ENCODE measurements around the gene IFNA17. TPM values are rescaled to one million over a fixed set of nuclear protein-coding genes. Genes with fewer than 3 reads are reported as not detected.

IFNA17 gene
- total RNA-seq = not detected

DNA sequence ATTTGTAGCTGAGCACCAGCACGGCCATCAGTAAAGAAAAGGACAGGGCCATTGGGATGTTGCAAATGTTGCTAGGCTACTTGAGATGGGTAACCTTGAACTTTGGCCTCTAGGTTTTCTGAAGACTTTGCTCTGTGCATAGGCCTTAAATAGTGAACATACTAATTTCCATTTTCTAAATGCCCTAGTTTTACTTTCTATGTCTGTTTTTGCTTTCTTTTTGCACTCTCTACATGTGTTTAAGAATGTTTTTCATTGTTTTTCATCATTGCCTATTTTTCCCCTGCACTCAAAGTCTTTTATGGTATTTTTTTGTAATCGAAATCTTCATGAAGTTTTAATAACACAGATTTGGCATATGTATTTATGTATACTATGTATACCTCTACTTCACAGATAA lies at the start of gene IFNA17:
Gene IFNA17, minus strand, starts transcription at position 101 of the 400 bp plus-strand sequence. Its CDS starts 49 bp downstream, at position 52.
- H3K4me3 ChIP-seq = no peak within 1 kb of the TSS
- TF ChIP-seq, protein P1, sequence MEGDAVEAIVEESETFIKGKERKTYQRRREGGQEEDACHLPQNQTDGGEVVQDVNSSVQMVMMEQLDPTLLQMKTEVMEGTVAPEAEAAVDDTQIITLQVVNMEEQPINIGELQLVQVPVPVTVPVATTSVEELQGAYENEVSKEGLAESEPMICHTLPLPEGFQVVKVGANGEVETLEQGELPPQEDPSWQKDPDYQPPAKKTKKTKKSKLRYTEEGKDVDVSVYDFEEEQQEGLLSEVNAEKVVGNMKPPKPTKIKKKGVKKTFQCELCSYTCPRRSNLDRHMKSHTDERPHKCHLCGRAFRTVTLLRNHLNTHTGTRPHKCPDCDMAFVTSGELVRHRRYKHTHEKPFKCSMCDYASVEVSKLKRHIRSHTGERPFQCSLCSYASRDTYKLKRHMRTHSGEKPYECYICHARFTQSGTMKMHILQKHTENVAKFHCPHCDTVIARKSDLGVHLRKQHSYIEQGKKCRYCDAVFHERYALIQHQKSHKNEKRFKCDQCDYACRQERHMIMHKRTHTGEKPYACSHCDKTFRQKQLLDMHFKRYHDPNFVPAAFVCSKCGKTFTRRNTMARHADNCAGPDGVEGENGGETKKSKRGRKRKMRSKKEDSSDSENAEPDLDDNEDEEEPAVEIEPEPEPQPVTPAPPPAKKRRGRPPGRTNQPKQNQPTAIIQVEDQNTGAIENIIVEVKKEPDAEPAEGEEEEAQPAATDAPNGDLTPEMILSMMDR (IDR thresholded peaks at IDR 0.05) = no peak
- ATAC-seq (ENCODE audit: insufficient number of reproducible peaks, low FRiP score, low read depth) = no peak
- no peaks in the 10 kb centered on the region for H3K36me3 ChIP-seq
- no peak within 1 kb of the TSS for H3K27ac ChIP-seq
- no peaks in the 10 kb centered on the region for H3K9me3 ChIP-seq
- DNase-seq (ENCODE audit: low spot score) = no peak
- no peaks in the 10 kb centered on the region for H3K27me3 ChIP-seq (replicated peaks; ENCODE audit: insufficient read depth)
- no peaks in the 10 kb centered on the region for H3K4me1 ChIP-seq (ENCODE audit: control insufficient read depth in 1 of 2, low read depth in 2 of 2)

DNA sequence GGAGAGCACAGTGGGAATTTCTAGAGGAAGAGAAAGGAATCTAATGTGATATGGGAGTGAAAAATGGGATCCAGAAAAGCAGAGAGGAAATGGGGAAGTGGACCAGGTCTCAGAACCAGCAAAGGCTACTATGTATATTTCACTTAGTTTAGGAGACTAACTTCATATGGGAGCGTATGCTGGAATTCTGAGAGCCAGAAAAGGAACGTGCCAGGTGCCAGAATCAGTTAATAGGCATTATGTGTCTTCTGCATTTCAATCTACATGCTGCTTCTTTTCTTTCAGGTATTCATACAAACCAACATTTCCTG lies 40.3 kb upstream of the IFNA17 start:
- Histone ChIP-seq H3K9me3 (no peaks in the 10 kb centered on the region), H3K27ac (no peak overlapping the region), H3K4me3 (no peak overlapping the region), H3K36me3 (no peaks in the 10 kb centered on the region), H3K27me3 (replicated peaks; ENCODE audit: insufficient read depth) (no peaks in the 10 kb centered on the region), H3K4me1 (ENCODE audit: control insufficient read depth in 1 of 2, low read depth in 2 of 2) (no peaks in the 10 kb centered on the region)
- TF ChIP-seq, protein P1 (IDR thresholded peaks at IDR 0.05) = no peak
- ATAC-seq (ENCODE audit: insufficient number of reproducible peaks, low FRiP score, low read depth) = no peak
- no peak for DNase-seq (ENCODE audit: low spot score)

DNA sequence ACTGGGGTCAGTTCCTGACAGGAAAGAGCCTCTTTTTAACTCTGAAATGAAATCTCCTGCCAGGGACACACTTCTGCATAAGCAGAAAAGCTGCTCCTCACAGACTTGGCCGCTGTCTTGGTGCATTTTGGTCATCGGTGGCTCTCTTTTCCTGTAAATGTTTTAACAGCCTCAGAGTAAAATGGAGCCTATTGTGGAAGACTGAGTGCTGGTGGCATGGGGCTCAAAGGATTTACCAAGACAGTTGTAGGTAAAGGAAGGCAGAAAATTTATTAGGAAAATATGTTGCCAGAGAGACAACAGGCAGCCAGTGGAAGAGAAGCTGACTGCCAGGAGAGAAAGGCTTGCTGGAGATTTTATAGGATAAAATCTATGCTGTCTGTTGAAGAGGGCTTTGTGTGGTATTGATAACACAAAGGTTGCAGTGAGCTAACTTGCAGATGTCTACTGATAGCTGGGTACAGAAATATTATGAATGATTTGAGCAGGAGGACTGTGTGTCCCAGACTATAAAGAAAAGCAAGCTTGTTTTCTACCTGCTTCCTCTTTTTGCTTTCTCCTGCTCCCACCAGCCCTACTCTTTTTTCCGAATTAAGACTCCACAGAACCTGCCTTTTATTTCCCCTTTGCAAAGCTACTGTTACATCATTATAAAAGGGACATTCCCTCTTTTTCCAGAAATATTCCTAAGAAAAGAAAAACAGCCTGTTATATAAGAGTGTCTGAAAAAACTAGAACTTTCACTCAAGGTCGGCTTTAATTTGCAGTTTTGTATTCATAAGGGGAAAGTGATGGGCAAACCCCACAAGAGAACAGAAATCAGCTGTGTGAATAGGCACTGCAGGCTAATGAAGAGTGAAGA lies 39.7 kb upstream of the IFNA17 start:
- Histone ChIP-seq H3K36me3 (no peaks in the 10 kb centered on the region), H3K4me1 (ENCODE audit: control insufficient read depth in 1 of 2, low read depth in 2 of 2) (no peaks in the 10 kb centered on the region), H3K9me3 (no peaks in the 10 kb centered on the region), H3K27ac (no peak overlapping the region), H3K27me3 (replicated peaks; ENCODE audit: insufficient read depth) (no peaks in the 10 kb centered on the region), H3K4me3 (no peak overlapping the region)
- ATAC-seq (ENCODE audit: insufficient number of reproducible peaks, low FRiP score, low read depth) (no peak), DNase-seq (ENCODE audit: low spot score) (no peak)
- TF ChIP-seq, protein P1 (IDR thresholded peaks at IDR 0.05) = no peak

DNA sequence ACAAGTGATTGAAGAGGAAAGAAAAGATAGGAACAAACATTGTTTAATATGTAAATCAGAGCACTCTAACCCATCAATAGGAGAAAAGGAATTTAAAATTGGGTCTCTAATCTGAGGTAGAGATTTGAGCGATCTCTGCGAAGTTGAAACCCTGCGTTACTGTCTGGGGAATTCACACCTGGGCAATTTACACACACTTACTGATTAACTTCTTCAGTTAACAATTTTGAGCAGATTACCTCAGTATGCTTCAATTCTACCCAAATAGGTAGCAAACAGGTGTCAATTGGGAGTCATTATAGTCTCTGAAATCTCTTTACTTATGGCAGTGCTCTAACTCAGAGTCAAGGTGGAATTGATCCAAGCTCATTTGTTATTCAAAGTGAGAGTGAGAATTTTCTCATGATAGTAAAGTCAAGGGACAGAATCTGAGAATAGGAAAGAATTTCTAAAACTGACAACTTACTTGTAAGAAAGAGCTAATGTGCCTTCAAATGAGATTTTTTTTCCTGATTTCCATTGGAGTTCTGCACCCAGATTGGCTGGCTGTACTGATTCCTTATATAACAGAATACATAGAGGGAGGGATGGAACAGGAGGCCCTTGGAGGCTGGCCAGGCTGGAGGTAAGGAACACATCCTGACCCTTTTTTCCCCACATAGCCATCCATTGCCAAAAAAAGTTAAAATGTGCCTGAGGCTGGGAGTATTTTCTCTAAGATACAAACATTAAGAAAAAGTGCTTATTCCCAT lies 38.9 kb upstream of the IFNA17 start:
- Histone ChIP-seq H3K4me3 (no peak overlapping the region), H3K4me1 (ENCODE audit: control insufficient read depth in 1 of 2, low read depth in 2 of 2) (no peaks in the 10 kb centered on the region), H3K36me3 (no peaks in the 10 kb centered on the region), H3K9me3 (no peaks in the 10 kb centered on the region), H3K27ac (no peak overlapping the region), H3K27me3 (replicated peaks; ENCODE audit: insufficient read depth) (no peaks in the 10 kb centered on the region)
- ATAC-seq (ENCODE audit: insufficient number of reproducible peaks, low FRiP score, low read depth) = no peak
- TF ChIP-seq, protein P1 (IDR thresholded peaks at IDR 0.05) = no peak
- DNase-seq (ENCODE audit: low spot score) = no peak

DNA sequence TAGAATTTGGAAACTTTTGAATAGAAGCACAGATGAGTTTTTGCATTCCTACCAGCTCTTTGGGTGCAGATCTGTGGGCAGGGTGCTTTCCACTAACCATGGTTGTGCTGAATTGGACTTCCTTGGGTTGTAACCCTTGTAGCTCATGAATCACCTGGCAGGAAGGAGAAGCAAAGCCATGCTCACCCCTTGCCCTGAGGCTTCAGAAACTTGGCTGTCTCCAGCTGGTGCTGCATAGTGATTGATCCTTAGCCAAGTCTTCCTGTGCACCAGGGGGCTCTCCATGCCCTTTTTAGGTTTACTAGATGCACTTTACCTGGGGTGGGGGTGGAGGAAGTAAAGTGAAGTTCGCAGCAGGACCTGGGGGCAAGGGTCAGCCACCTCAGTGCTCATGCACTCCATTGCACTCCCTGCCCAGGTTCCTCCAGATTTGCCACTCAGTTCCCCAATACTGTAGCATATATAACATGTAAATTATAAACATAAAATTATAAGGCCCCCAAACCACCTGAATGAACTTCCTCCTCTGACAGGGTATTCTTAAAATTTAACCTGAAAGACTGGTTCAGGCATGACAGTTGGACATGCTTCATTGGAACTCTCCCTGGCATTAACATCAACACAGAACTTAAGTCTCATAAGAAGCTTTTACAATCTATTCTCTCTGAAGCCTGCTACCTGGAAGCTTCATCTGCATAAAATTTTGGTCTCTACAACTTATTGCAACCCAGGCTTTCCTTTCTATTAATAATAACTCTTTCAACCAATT lies 37.6 kb upstream of the IFNA17 start:
- ATAC-seq (ENCODE audit: insufficient number of reproducible peaks, low FRiP score, low read depth) (no peak), DNase-seq (ENCODE audit: low spot score) (no peak)
- TF ChIP-seq, protein P1 (IDR thresholded peaks at IDR 0.05) = no peak
- Histone ChIP-seq H3K9me3 (no peaks in the 10 kb centered on the region), H3K4me1 (ENCODE audit: control insufficient read depth in 1 of 2, low read depth in 2 of 2) (no peaks in the 10 kb centered on the region), H3K4me3 (no peak overlapping the region), H3K27ac (no peak overlapping the region), H3K36me3 (no peaks in the 10 kb centered on the region), H3K27me3 (replicated peaks; ENCODE audit: insufficient read depth) (no peaks in the 10 kb centered on the region)
